Esophagus mucosa (tissue), 1 donor: ENCODE results near the gene TSNAX. TPM values are rescaled to one million over a fixed set of nuclear protein-coding genes. Genes with fewer than 3 reads are reported as not detected.
"Not testable (repeated sequence)": the region's sequence is repeated elsewhere in the genome, so short reads cannot be mapped to it uniquely, and the experiment has no call there.

Source experiments
- ATAC-seq: fragments of 200-7000 bp; cut with Tn5 transposase; one replicate; pipeline ENCODE4 v1.9.1; 2020
- total RNA-seq: library from RNA; stranded (reverse); gene quantifications from one replicate; pipeline ENCODE4 v1.2.4, GENCODE V29; 2023
- donor health status: DM: yes; HTN: yes; CAD: no.

TSNAX gene
- total RNA-seq, 1 donor from 2014 or later = 21.3 TPM

GRCh38 chr1:231564373-231564772 is 35.9 kb downstream of the TSNAX start:
- no peak for ATAC-seq

- no peak for ATAC-seq
Measured at GRCh38 chr1:231566496-231566895, 38.0 kb downstream of the TSNAX start.

GRCh38 chr1:231570262-231570661 is 41.8 kb downstream of the TSNAX start:
- ATAC-seq = not testable (repeated sequence)

GRCh38 chr1:231571904-231572303 is 43.4 kb downstream of the TSNAX start:
- peak; percentile 89 for ATAC-seq

GRCh38 chr1:231575472-231575871 is 47.0 kb downstream of the TSNAX start:
- ATAC-seq = no peak

GRCh38 chr1:231576804-231577718 is 48.6 kb downstream of the TSNAX start:
- no peak for ATAC-seq

- ATAC-seq = no peak
Measured at GRCh38 chr1:231580874-231581273, 52.4 kb downstream of the TSNAX start.

GRCh38 chr1:231581859-231582258 is 53.4 kb downstream of the TSNAX start:
- no peak for ATAC-seq

GRCh38 chr1:231583376-231583775 is 54.9 kb downstream of the TSNAX start:
- ATAC-seq = no peak

- ATAC-seq = no peak
Measured at GRCh38 chr1:231584117-231584516, 55.6 kb downstream of the TSNAX start.

- ATAC-seq = no peak
Measured at GRCh38 chr1:231584921-231585320, 56.5 kb downstream of the TSNAX start.

GRCh38 chr1:231590453-231591198 is 62.2 kb downstream of the TSNAX start:
- ATAC-seq = peak; percentile 81

- no peak for ATAC-seq
Measured at GRCh38 chr1:231591466-231591865, 63.0 kb downstream of the TSNAX start.

- no peak for ATAC-seq
Measured at GRCh38 chr1:231592809-231593208, 64.3 kb downstream of the TSNAX start.

GRCh38 chr1:231593264-231593663 is 64.8 kb downstream of the TSNAX start:
- not testable (repeated sequence) for ATAC-seq

GRCh38 chr1:231594123-231594522 is 65.7 kb downstream of the TSNAX start:
- ATAC-seq = no peak

GRCh38 chr1:231594749-231595148 is 66.3 kb downstream of the TSNAX start:
- no peak for ATAC-seq

GRCh38 chr1:231596337-231596791 is 67.9 kb downstream of the TSNAX start:
- no peak for ATAC-seq

GRCh38 chr1:231597971-231598370 is 69.5 kb downstream of the TSNAX start:
- no peak for ATAC-seq

- no peak for ATAC-seq
Measured at GRCh38 chr1:231600458-231600976, 72.0 kb downstream of the TSNAX start.

- ATAC-seq = no peak
Measured at GRCh38 chr1:231601824-231602672, 73.6 kb downstream of the TSNAX start.

- no peak for ATAC-seq
Measured at GRCh38 chr1:231602673-231602984, 74.2 kb downstream of the TSNAX start.
